Loucy (cell line): ENCODE data around the gene TECPR2.

ENCODE experiments used
- H2AFZ ChIP-seq: fragments of 200-600 bp; sonication (generic); 2 replicates; pipeline ENCODE4 v1.6.0; 2016; ENCODE audit warnings: antibody characterized with exemption, mild to moderate bottlenecking, low read length, moderate library complexity
- H3F3A ChIP-seq: fragments of 200-600 bp; 2 replicates; pipeline ENCODE4 v1.6.0; 2016; ENCODE audit warnings: antibody characterized with exemption, low read depth, mild to moderate bottlenecking
- H3K27me3 ChIP-seq: fragments of 200-600 bp; sonication (generic); 2 replicates; pipeline ENCODE4 v1.6.1; 2014; ENCODE audit warnings: low read length, mild to moderate bottlenecking; ENCODE audit not compliant: insufficient read depth, poor library complexity, severe bottlenecking
- H3K36me3 ChIP-seq: fragments of 200-600 bp; sonication (generic); 2 replicates; pipeline ENCODE4 v1.6.1; 2016; ENCODE audit warnings: low read length; ENCODE audit not compliant: insufficient read depth
- H3K4me1 ChIP-seq: fragments of 200-600 bp; sonication (generic); 2 replicates; pipeline ENCODE4 v1.5.1; 2014; ENCODE audit warnings: low read length, mild to moderate bottlenecking; ENCODE audit not compliant: insufficient read depth, poor library complexity, severe bottlenecking
- H3K4me2 ChIP-seq: fragments of 200-600 bp; sonication (generic); 2 replicates; pipeline ENCODE4 v1.6.0; 2014; ENCODE audit warnings: antibody characterized with exemption, low read length, low read depth, mild to moderate bottlenecking; ENCODE audit not compliant: poor library complexity, severe bottlenecking
- H3K4me3 ChIP-seq: fragments of 200-600 bp; sonication (generic); 2 replicates; pipeline ENCODE4 v1.5.1; 2014; ENCODE audit warnings: low read length, mild to moderate bottlenecking, mixed read lengths; ENCODE audit not compliant: poor library complexity, severe bottlenecking
- H3K79me2 ChIP-seq: fragments of 200-600 bp; sonication (generic); 2 replicates; pipeline ENCODE4 v1.6.1; 2014; ENCODE audit warnings: low read length; ENCODE audit not compliant: insufficient read depth
- H3K9ac ChIP-seq: fragments of 200-600 bp; sonication (generic); 2 replicates; pipeline ENCODE4 v1.6.0; 2014; ENCODE audit warnings: mild to moderate bottlenecking, low read depth, low read length, moderate library complexity; ENCODE audit not compliant: poor library complexity, severe bottlenecking
- H3K9me2 ChIP-seq: fragments of 200-600 bp; sonication (generic); replicated peaks from 2 replicates; pipeline ENCODE4 v1.6.1; 2016; ENCODE audit warnings: low read depth, low read length, mixed read lengths
- H3K9me3 ChIP-seq: fragments of 200-600 bp; sonication (generic); 2 replicates; pipeline ENCODE4 v1.6.1; 2014; ENCODE audit warnings: mild to moderate bottlenecking, antibody characterized with exemption, low read length, low read depth; ENCODE audit not compliant: insufficient read depth
- H4K20me1 ChIP-seq: fragments of 200-600 bp; sonication (generic); 2 replicates; pipeline ENCODE4 v1.6.0; 2014; ENCODE audit warnings: antibody characterized with exemption, low read length, mild to moderate bottlenecking; ENCODE audit not compliant: insufficient read depth, poor library complexity, severe bottlenecking
- CTCF ChIP-seq: fragments of 200-600 bp; sonication (generic); conservative IDR thresholded peaks from 2 replicates; pipeline ENCODE4 v1.5.1; 2014; ENCODE audit warnings: mild to moderate bottlenecking, antibody characterized with exemption, low read length
- EZH2phosphoT487 ChIP-seq: fragments of 200-600 bp; IDR thresholded peaks from 2 replicates; pipeline ENCODE4 v1.6.1; 2018; ENCODE audit warnings: antibody characterized with exemption, mild to moderate bottlenecking, moderate library complexity, borderline replicate concordance

TECPR2 gene

GRCh38 chr14:102507081-102507856 lies 144.5 kb downstream of the TECPR2 start:
- no peaks in the 10 kb centered on the region for H3F3A ChIP-seq
- H3K9me2 ChIP-seq = no peaks in the 10 kb centered on the region
- H3K4me1 ChIP-seq = no peaks in the 10 kb centered on the region
- no peaks in the 10 kb centered on the region for H4K20me1 ChIP-seq
- no peak overlapping the region for H2AFZ ChIP-seq
- no peaks in the 10 kb centered on the region for H3K36me3 ChIP-seq
- no peak overlapping the region for H3K4me2 ChIP-seq
- H3K79me2 ChIP-seq = no peaks in the 10 kb centered on the region
- H3K4me3 ChIP-seq = no peak overlapping the region
- H3K9ac ChIP-seq = no peak overlapping the region
- no peak for TF ChIP-seq CTCF
- no peak for TF ChIP-seq EZH2phosphoT487
- H3K27me3 ChIP-seq = no peaks in the 10 kb centered on the region
- no peaks in the 10 kb centered on the region for H3K9me3 ChIP-seq

GRCh38 chr14:102507857-102508312 lies 145.1 kb downstream of the TECPR2 start:
- Histone ChIP-seq H3K4me3 (no peak overlapping the region), H3K27me3 (no peaks in the 10 kb centered on the region), H3K4me2 (no peak overlapping the region), H3K4me1 (no peaks in the 10 kb centered on the region), H3K9me3 (no peaks in the 10 kb centered on the region), H4K20me1 (no peaks in the 10 kb centered on the region), H3K9ac (no peak overlapping the region), H3K9me2 (no peaks in the 10 kb centered on the region), H3K79me2 (no peaks in the 10 kb centered on the region), H2AFZ (no peak overlapping the region), H3K36me3 (no peaks in the 10 kb centered on the region), H3F3A (no peaks in the 10 kb centered on the region)
- TF ChIP-seq CTCF = peak; percentile 35
- no peak for TF ChIP-seq EZH2phosphoT487

DNA sequence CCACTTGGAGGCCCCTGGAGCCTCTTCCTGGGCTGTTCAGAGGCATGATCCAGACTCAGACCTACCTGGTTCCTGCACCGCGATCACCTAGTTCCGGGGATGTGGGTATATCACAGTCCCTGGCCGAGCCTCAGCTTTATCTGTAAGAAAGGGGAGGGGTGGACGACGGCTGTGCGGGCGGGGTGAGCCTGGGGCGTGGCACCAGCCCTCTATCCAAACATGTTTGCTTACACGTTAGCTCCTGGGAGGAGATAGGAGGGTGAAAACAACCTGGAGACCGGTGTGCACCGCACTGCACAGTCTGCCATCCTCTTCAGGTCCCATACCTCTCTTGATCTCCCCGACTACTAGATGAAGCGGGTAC lies 145.7 kb downstream of the TECPR2 start:
- Histone ChIP-seq H3K36me3 (no peaks in the 10 kb centered on the region), H4K20me1 (no peaks in the 10 kb centered on the region), H3F3A (no peaks in the 10 kb centered on the region), H3K4me1 (no peaks in the 10 kb centered on the region), H2AFZ (no peak overlapping the region), H3K9me3 (no peaks in the 10 kb centered on the region), H3K9ac (no peak overlapping the region), H3K4me2 (no peak overlapping the region), H3K9me2 (no peaks in the 10 kb centered on the region), H3K4me3 (no peak overlapping the region), H3K27me3 (no peaks in the 10 kb centered on the region), H3K79me2 (no peaks in the 10 kb centered on the region)
- TF ChIP-seq CTCF (no peak), EZH2phosphoT487 (no peak)
